ENCODE measurements around the gene BRME1. TPM values are rescaled to one million over a fixed set of nuclear protein-coding genes. Genes with fewer than 3 reads are reported as not detected.

The BRME1 gene
- total RNA-seq (2.2 and 14.4 TPM in 2 replicates), polyA plus RNA-seq (3.2 and 4.5 TPM in 2 replicates)

GRCh38 chr19:13905634-13906520 lies at the start of gene BRME1, which contains the start of gene CC2D1A:
Gene BRME1, minus strand, starts transcription at chr19:13906117. Its CDS starts 1,225 bp downstream, at chr19:13904892.
Gene CC2D1A, plus strand, starts transcription at chr19:13906201. Its CDS starts 241 bp downstream, at chr19:13906442.
- no peaks in the 10 kb centered on the region for H3K9me3 ChIP-seq (ENCODE audit: low read depth)
- H4K20me1 ChIP-seq (ENCODE audit: insufficient read depth, poor library complexity, severe bottlenecking), result no peaks in the 10 kb centered on the region
- no peaks in the 10 kb centered on the region for H3K9me2 ChIP-seq (replicated peaks; ENCODE audit: insufficient read depth)
- DNase-seq (ENCODE audit: low spot score), result peak; percentile 96
- peaks cover 14% of the 10 kb centered on the region for H3K79me2 ChIP-seq
- peak within 1 kb of the TSS; percentile 81 for H3K27ac ChIP-seq
- peak within 1 kb of the TSS; percentile 69 for H3K4me3 ChIP-seq
- WGBS (ENCODE audit: low lambda C conversion rate, missing lambda C conversion rate), result 15% methylated on average over 68 of the region's 86 CpGs
- H3K4me1 ChIP-seq (ENCODE audit: insufficient read depth), result peaks cover 8% of the 10 kb centered on the region
- peak within 1 kb of the TSS; percentile 80 for H2AFZ ChIP-seq
- H3K4me2 ChIP-seq, result peak within 1 kb of the TSS; percentile 91
- TF ChIP-seq EZH2phosphoT487 (IDR thresholded peaks at IDR 0.05; ENCODE audit: low read depth, severe bottlenecking, unreplicated experiment) (no peak), EZH2 (IDR thresholded peaks at IDR 0.05; ENCODE audit: borderline replicate concordance) (no peak)
- TF ChIP-seq, protein P1, sequence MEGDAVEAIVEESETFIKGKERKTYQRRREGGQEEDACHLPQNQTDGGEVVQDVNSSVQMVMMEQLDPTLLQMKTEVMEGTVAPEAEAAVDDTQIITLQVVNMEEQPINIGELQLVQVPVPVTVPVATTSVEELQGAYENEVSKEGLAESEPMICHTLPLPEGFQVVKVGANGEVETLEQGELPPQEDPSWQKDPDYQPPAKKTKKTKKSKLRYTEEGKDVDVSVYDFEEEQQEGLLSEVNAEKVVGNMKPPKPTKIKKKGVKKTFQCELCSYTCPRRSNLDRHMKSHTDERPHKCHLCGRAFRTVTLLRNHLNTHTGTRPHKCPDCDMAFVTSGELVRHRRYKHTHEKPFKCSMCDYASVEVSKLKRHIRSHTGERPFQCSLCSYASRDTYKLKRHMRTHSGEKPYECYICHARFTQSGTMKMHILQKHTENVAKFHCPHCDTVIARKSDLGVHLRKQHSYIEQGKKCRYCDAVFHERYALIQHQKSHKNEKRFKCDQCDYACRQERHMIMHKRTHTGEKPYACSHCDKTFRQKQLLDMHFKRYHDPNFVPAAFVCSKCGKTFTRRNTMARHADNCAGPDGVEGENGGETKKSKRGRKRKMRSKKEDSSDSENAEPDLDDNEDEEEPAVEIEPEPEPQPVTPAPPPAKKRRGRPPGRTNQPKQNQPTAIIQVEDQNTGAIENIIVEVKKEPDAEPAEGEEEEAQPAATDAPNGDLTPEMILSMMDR (IDR thresholded peaks at IDR 0.05; ENCODE audit: poor library complexity), result no peak
- no peaks in the 10 kb centered on the region for H3K36me3 ChIP-seq (replicated peaks; ENCODE audit: insufficient read depth, low read depth)
- no peaks in the 10 kb centered on the region for H3K27me3 ChIP-seq

- no peak overlapping the region for H3K27ac ChIP-seq
- no peaks in the 10 kb centered on the region for H4K20me1 ChIP-seq (ENCODE audit: insufficient read depth, poor library complexity, severe bottlenecking)
- H3K4me3 ChIP-seq, result no peak overlapping the region
- H3K36me3 ChIP-seq (replicated peaks; ENCODE audit: insufficient read depth, low read depth), result no peaks in the 10 kb centered on the region
- no peaks in the 10 kb centered on the region for H3K27me3 ChIP-seq
- no peak for DNase-seq (ENCODE audit: low spot score)
- 96% methylated on average over 13 of the region's 15 CpGs for whole genome bisulfite sequencing (ENCODE audit: low lambda C conversion rate, missing lambda C conversion rate)
- peaks cover 23% of the 10 kb centered on the region for H3K79me2 ChIP-seq
- H3K4me2 ChIP-seq, result peak overlapping the region; percentile 85
- TF ChIP-seq EZH2 (IDR thresholded peaks at IDR 0.05; ENCODE audit: borderline replicate concordance) (no peak), EZH2phosphoT487 (IDR thresholded peaks at IDR 0.05; ENCODE audit: low read depth, severe bottlenecking, unreplicated experiment) (no peak)
- TF ChIP-seq, protein P1 (IDR thresholded peaks at IDR 0.05; ENCODE audit: poor library complexity), result no peak
- no peaks in the 10 kb centered on the region for H3K9me2 ChIP-seq (replicated peaks; ENCODE audit: insufficient read depth)
- H3K9me3 ChIP-seq (ENCODE audit: low read depth), result no peaks in the 10 kb centered on the region
- no peak overlapping the region for H2AFZ ChIP-seq
- H3K4me1 ChIP-seq (ENCODE audit: insufficient read depth), result peaks cover 5% of the 10 kb centered on the region
These were observed 48.3 kb upstream of the BRME1 start for GRCh38 chr19:13954185-13954584.

GRCh38 chr19:13952931-13953531 lies 47.1 kb upstream of the BRME1 start:
- TF ChIP-seq, protein P1 (IDR thresholded peaks at IDR 0.05; ENCODE audit: poor library complexity), result no peak
- no peak for TF ChIP-seq EZH2 (IDR thresholded peaks at IDR 0.05; ENCODE audit: borderline replicate concordance)
- Histone ChIP-seq H2AFZ (no peak overlapping the region), H3K79me2 (peaks cover 23% of the 10 kb centered on the region), H3K9me3 (ENCODE audit: low read depth) (no peaks in the 10 kb centered on the region), H3K4me1 (ENCODE audit: insufficient read depth) (peaks cover 5% of the 10 kb centered on the region), H3K27me3 (no peaks in the 10 kb centered on the region), H3K27ac (peak overlapping the region; percentile 52), H4K20me1 (ENCODE audit: insufficient read depth, poor library complexity, severe bottlenecking) (no peaks in the 10 kb centered on the region), H3K36me3 (replicated peaks; ENCODE audit: insufficient read depth, low read depth) (no peaks in the 10 kb centered on the region), H3K4me3 (peak overlapping the region; percentile 37), H3K4me2 (peak overlapping the region; percentile 85), H3K9me2 (replicated peaks; ENCODE audit: insufficient read depth) (no peaks in the 10 kb centered on the region)
- 17% methylated on average over 11 of the region's 13 CpGs for WGBS (ENCODE audit: low lambda C conversion rate, missing lambda C conversion rate)
- DNase-seq (ENCODE audit: low spot score), result peak; percentile 59
